Erythroblast (primary cell): Measurements from ENCODE around the gene IARS1.

ENCODE experiments used
- GATA1 ChIP-seq: IDR thresholded peaks from 2 replicates; pipeline ENCODE4 v1.6.1; 2011; ENCODE audit warnings: low read depth, mild to moderate bottlenecking, control low read depth, low read length, moderate library complexity
- POLR2A ChIP-seq: IDR thresholded peaks from 2 replicates; pipeline ENCODE4 v1.6.1; 2011; ENCODE audit warnings: mild to moderate bottlenecking, low read length

DNA sequence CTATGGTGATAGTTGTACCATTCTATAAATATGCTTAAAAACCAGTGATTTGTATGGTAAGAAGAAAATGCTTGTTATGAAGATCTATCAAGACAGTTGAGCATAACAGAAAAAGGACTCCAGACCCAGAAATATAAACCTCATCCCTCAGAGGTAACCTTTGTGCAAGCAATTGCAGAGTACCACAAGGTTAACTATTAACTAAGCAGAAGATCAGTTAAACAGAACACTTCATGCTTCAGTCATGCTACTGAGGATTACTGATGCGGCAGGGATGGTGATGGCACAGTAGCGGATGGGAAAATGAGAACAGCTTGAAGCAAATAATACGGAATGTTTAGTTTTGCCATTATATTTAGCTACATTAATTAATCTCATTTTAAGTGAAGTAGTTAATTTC is 45.5 kb downstream of the IARS1 start:
- TF ChIP-seq POLR2A (no peak), GATA1 (no peak)
